ENCODE data around the gene ARL3.
"Not testable (repeated sequence)": the region's sequence is repeated elsewhere in the genome, so short reads cannot be mapped to it uniquely, and the experiment has no call there.

ARL3 gene

GRCh38 chr10:102720775-102721301 lies 6.6 kb upstream of the ARL3 start:
- TF ChIP-seq CTCF (IDR thresholded peaks at IDR 0.05; ENCODE audit: low read depth, low read length), result no peak
- H3K9me3 ChIP-seq (ENCODE audit: severe bottlenecking), result no peaks in the 10 kb centered on the region

DNA sequence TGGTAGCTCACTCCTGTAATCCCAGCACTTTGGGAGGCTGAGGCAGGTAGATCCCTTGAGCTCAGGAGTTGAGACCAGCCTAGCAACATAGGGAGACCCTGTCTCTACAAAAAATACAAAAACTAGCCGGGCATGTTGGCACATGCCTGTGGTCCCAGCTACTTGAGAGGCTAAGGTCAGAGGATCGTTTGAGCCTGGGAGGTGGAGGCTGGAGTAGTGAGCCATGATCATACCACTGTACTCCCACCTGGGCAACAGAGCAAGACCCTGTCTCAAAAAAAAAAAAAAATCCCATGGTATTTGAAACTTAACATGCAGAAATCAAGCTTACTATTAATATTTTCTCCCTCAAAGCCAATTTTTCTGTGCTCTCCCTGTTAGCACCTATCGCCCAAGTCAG lies 6.1 kb upstream of the ARL3 start:
- no peak for TF ChIP-seq CTCF (IDR thresholded peaks at IDR 0.05; ENCODE audit: low read depth, low read length)
- DNase-seq, result no peak
- Histone ChIP-seq H3K27ac (peak overlapping the region; percentile 34), H3K4me3 (ENCODE audit: low read depth, low read length) (no peak overlapping the region), H3K9me3 (ENCODE audit: severe bottlenecking) (no peaks in the 10 kb centered on the region), H3K27me3 (ENCODE audit: insufficient read depth, low read depth, severe bottlenecking) (no peaks in the 10 kb centered on the region), H3K36me3 (peaks cover 41% of the 10 kb centered on the region)

More at GRCh38 chr10:102720775-102721301, 6.6 kb upstream of the ARL3 start:
- H3K27me3 ChIP-seq (ENCODE audit: insufficient read depth, low read depth, severe bottlenecking), result no peaks in the 10 kb centered on the region
- H3K4me3 ChIP-seq (ENCODE audit: low read depth, low read length), result no peak overlapping the region
- H3K36me3 ChIP-seq, result peaks cover 46% of the 10 kb centered on the region
- H3K27ac ChIP-seq, result peak overlapping the region; percentile 34
- no peak for DNase-seq

GRCh38 chr10:102718220-102718619 lies 4.0 kb upstream of the ARL3 start:
- Histone ChIP-seq H3K27me3 (ENCODE audit: insufficient read depth, low read depth, severe bottlenecking) (no peaks in the 10 kb centered on the region), H3K36me3 (peaks cover 25% of the 10 kb centered on the region), H3K9me3 (ENCODE audit: severe bottlenecking) (no peaks in the 10 kb centered on the region), H3K27ac (peak overlapping the region; percentile 53), H3K4me3 (ENCODE audit: low read depth, low read length) (no peak overlapping the region)
- TF ChIP-seq CTCF (IDR thresholded peaks at IDR 0.05; ENCODE audit: low read depth, low read length), result no peak
- peak; percentile 43 for DNase-seq

- Histone ChIP-seq H3K36me3 (peaks cover 19% of the 10 kb centered on the region), H3K27ac (peak overlapping the region; percentile 53)
- peak; percentile 69 for DNase-seq
- H3K9me3 ChIP-seq (ENCODE audit: severe bottlenecking); H3K4me3 ChIP-seq (ENCODE audit: low read depth, low read length); H3K27me3 ChIP-seq (ENCODE audit: insufficient read depth, low read depth, severe bottlenecking): not testable (repeated sequence)
These were observed 2.8 kb upstream of the ARL3 start for GRCh38 chr10:102716900-102717565.

DNA sequence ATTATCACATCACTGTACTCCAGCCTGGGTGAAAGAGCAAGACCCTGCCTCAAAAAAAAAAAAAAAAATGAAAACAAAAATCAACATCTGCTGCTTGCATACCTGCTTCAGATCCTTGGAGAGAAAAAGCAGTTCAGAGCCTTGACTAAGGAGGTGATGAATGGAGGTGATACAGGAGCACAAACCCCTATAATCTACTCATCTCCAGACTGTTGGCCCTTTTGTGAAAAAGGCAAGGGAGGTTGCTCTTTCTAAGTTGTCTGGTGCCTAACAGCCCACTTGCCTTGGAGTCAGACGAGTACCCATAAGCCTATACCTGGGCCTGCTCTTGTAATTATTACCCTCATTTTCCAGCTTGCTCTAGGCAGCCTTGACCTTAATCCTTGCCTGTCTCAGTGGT lies 1.7 kb upstream of the ARL3 start:
- Histone ChIP-seq H3K4me3 (ENCODE audit: low read depth, low read length) (peak overlapping the region; percentile 97; the same call in 1 of the 2 replicates), H3K36me3 (peaks cover 14% of the 10 kb centered on the region), H3K27ac (peak overlapping the region; percentile 26; the same call in 1 of the 2 replicates), H3K27me3 (ENCODE audit: insufficient read depth, low read depth, severe bottlenecking) (no peaks in the 10 kb centered on the region), H3K9me3 (ENCODE audit: severe bottlenecking) (no peaks in the 10 kb centered on the region)
- no peak for DNase-seq
- no peak for TF ChIP-seq CTCF (IDR thresholded peaks at IDR 0.05; ENCODE audit: low read depth, low read length)

DNA sequence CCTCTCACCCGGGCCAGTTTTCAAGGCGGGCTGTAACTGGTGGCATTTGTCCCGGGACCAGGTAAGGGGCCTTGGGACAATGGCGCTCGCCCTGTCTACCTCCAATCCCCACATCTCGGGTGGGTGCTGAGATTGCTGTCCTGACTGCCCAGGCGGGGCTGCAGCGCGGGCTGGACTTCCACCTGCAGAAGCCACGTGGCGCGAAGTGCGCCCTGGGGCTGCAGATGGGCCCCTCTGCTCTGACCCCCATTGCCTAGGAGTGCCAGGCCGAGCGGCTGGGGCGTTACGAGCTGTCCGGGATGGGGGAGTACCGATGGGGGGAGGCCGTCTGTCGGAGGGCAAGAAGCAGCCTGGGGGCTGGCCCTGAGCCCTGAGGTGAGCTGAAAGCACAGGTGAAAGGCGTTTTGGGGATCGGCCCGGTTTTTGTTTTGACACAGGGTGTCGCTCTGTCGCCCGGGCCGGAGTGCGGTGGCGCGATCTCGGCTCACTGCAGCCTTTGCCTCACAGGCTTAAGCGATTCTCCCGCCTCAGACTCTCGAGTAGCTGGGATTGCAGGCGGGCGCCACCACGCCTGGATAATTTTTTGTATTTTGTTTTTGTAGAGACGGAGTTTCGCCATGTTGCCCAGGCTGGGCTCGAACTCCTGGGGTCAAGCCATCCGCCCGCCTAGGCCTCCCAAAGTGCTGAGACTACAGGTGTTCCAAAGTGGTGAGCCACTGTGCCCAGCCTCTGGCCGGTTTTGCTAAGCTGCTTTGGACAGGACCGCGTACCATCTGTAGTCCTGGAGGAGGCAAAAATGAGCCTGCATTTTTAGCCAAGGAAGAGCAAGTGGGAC lies 641 bp upstream of the ARL3 start, which contains the start of gene SFXN2:
SFXN2 (plus strand) TSS at position 16 of the 835 bp plus-strand sequence. CDS start 12,001 bp downstream, outside the sequence.
- Histone ChIP-seq H3K4me3 (ENCODE audit: low read depth, low read length) (peak within 1 kb of the TSS; percentile 97), H3K27ac (peak within 1 kb of the TSS; percentile 86), H3K36me3 (peaks cover 13% of the 10 kb centered on the region), H3K9me3 (ENCODE audit: severe bottlenecking) (no peaks in the 10 kb centered on the region), H3K27me3 (ENCODE audit: insufficient read depth, low read depth, severe bottlenecking) (no peaks in the 10 kb centered on the region)
- TF ChIP-seq CTCF (IDR thresholded peaks at IDR 0.05; ENCODE audit: low read depth, low read length), result no peak
- peak; percentile 50 for DNase-seq

All from WERI-Rb-1 (cell line).